ENCODE results near the gene GNAL.

- TF ChIP-seq, protein P1, sequence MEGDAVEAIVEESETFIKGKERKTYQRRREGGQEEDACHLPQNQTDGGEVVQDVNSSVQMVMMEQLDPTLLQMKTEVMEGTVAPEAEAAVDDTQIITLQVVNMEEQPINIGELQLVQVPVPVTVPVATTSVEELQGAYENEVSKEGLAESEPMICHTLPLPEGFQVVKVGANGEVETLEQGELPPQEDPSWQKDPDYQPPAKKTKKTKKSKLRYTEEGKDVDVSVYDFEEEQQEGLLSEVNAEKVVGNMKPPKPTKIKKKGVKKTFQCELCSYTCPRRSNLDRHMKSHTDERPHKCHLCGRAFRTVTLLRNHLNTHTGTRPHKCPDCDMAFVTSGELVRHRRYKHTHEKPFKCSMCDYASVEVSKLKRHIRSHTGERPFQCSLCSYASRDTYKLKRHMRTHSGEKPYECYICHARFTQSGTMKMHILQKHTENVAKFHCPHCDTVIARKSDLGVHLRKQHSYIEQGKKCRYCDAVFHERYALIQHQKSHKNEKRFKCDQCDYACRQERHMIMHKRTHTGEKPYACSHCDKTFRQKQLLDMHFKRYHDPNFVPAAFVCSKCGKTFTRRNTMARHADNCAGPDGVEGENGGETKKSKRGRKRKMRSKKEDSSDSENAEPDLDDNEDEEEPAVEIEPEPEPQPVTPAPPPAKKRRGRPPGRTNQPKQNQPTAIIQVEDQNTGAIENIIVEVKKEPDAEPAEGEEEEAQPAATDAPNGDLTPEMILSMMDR (conservative IDR thresholded peaks at IDR 0.05; ENCODE audit: low read depth, low read length): no peak
- TF ChIP-seq EZH2phosphoT487 (IDR thresholded peaks at IDR 0.05; ENCODE audit: borderline replicate concordance, low read length): no peak
Observed at GRCh38 chr18:11695736-11696135, 6.7 kb downstream of the GNAL start.
